Mesangial cell (primary cell): ENCODE data around the gene VWA5A. TPM values are rescaled to one million over a fixed set of nuclear protein-coding genes. Genes with fewer than 3 reads are reported as not detected.

Experiments used
- total RNA-seq: library from RNA; depleted of rRNA; stranded (reverse); fragments of >200 nt; gene quantifications from 2 replicates; pipeline ENCODE4 v1.2.3, GENCODE V29; 2015

The VWA5A gene
- 3.1 and 16.7 TPM in 2 replicates for total RNA-seq

GRCh38 chr11:124114942-124115781, at the start of gene VWA5A:
VWA5A (plus strand) TSS chr11:124115450; CDS start chr11:124117512, 2,062 bp downstream.

GRCh38 chr11:124183068-124183467, 67.8 kb downstream of the VWA5A start, which contains the start of gene OR10D3:
OR10D3 (plus strand) TSS chr11:124183345; CDS start chr11:124185270, 1,925 bp downstream.

Other genes starting within 250 kb of the VWA5A start
- not detected in 2 replicates for gene TMEM225, start 229.8 kb upstream of the VWA5A start, total RNA-seq
- gene OR8D4, start 213.3 kb upstream of the VWA5A start, total RNA-seq, result not detected in 2 replicates
- not detected in 2 replicates for gene OR4D5, start 175.8 kb upstream of the VWA5A start, total RNA-seq
- gene OR6T1, start 171.6 kb upstream of the VWA5A start, total RNA-seq, result not detected in 2 replicates
- gene OR10S1, start 137.7 kb upstream of the VWA5A start, total RNA-seq, result not detected in 2 replicates
- not detected in 2 replicates for gene OR10G6, start 120.3 kb upstream of the VWA5A start, total RNA-seq
- not detected in 2 replicates for gene OR10G4, start 102.5 kb upstream of the VWA5A start, total RNA-seq
- gene OR10G9, start 92.4 kb upstream of the VWA5A start, total RNA-seq, result not detected in 2 replicates
- gene OR10G8, start 88.7 kb upstream of the VWA5A start, total RNA-seq, result not detected in 2 replicates
- gene OR10G7, start 74.1 kb upstream of the VWA5A start, total RNA-seq, result not detected in 2 replicates
- gene OR10D3, start 67.9 kb downstream of the VWA5A start, total RNA-seq, result not detected in 2 replicates
- gene OR8G1, start 125.6 kb downstream of the VWA5A start, total RNA-seq, result not detected in 2 replicates
- not detected in 2 replicates for gene OR8G5, start 140.9 kb downstream of the VWA5A start, total RNA-seq
- gene OR8D1, start 198.5 kb downstream of the VWA5A start, total RNA-seq, result not detected in 2 replicates
- not detected in 2 replicates for gene OR8D2, start 204.7 kb downstream of the VWA5A start, total RNA-seq